Esophagus (tissue), 2 donors: ENCODE measurements around the gene SSTR1. TPM values are rescaled to one million over a fixed set of nuclear protein-coding genes. Genes with fewer than 3 reads are reported as not detected.

Experiments used
- H3K27ac ChIP-seq, 2 donors: one replicate each; pipeline ENCODE4 v1.5.1; 2013; ENCODE audit warnings: low read depth in 2 of 2, mild to moderate bottlenecking in 2 of 2, inconsistent platforms in 1 of 2, low read length in 1 of 2, moderate library complexity in 1 of 2
- H3K27me3 ChIP-seq, 2 donors: one replicate each; pipeline ENCODE4 v1.6.1; 2013; ENCODE audit warnings: low read length in 2 of 2, control low read depth in 1 of 2, mild to moderate bottlenecking in 1 of 2; ENCODE audit not compliant: insufficient read depth in 2 of 2, control insufficient read depth in 1 of 2
- H3K36me3 ChIP-seq, 2 donors: one replicate each; pipeline ENCODE4 v1.6.1; 2013; ENCODE audit warnings: low read length in 1 of 2; ENCODE audit not compliant: control insufficient read depth in 2 of 2, insufficient read depth in 2 of 2
- H3K4me1 ChIP-seq, 2 donors: one replicate each; pipeline ENCODE4 v1.6.1; 2013; ENCODE audit warnings: low read length in 1 of 2; ENCODE audit not compliant: control insufficient read depth in 2 of 2, insufficient read depth in 2 of 2
- H3K4me3 ChIP-seq, 2 donors: one replicate each; pipeline ENCODE4 v1.5.1; 2013; ENCODE audit warnings: low read length in 2 of 2, mild to moderate bottlenecking in 2 of 2, low read depth in 1 of 2, moderate library complexity in 1 of 2
- H3K9me3 ChIP-seq, 2 donors: one replicate each; pipeline ENCODE4 v1.6.1; 2013; ENCODE audit warnings: mild to moderate bottlenecking in 2 of 2, low read depth in 1 of 2, low read length in 1 of 2, moderate library complexity in 1 of 2; ENCODE audit not compliant: control insufficient read depth in 2 of 2, insufficient read depth in 1 of 2
- WGBS, 2 donors: extraction: QIAGEN DNeasy Blood & Tissue Kit; methylation state at CpG; one replicate each; pipeline ENCODE4 v1.1.7; 2013; 5-methylcytosine and 5-hydroxymethylcytosine counted together
- polyA plus RNA-seq, 2 donors: library from polyadenylated mRNA; stranded (reverse); fragments of 200-250 nt; gene quantifications; one replicate each; pipeline ENCODE4 v1.2.3, GENCODE V29; 2013
- donor health status: healthy with polysubstance abuse.
- donor health status: Bipolar disorder and iron deficiency.

SSTR1 gene
- polyA plus RNA-seq, 2 donors = 0.06 to 0.12 TPM

DNA sequence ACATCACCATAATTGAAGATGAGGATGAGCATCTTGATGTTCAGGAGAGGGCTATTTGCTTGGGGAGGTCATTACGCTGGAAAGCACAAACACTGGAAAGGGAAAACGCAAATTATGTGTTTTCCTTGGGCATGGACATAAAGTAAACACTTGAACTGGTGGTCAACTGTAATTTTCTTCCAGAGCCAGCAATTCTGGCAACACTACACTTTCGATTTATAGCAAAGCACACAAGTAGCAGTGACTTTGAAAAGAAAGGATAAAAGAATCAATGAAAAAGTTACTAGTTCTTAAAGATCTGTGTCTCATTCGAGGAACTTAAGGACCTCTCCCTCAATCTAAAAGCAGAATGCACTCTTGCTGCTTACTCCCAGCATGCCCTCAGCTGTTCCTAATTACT is 46.0 kb downstream of the SSTR1 start:
- H3K4me1 ChIP-seq = peaks cover 2 to 10% of the 10 kb centered on the region in 2 donors
- H3K36me3 ChIP-seq = no peaks in the 10 kb centered on the region
- H3K4me3 ChIP-seq = no peak overlapping the region
- peaks cover 0 to 4% of the 10 kb centered on the region in 2 donors for H3K27me3 ChIP-seq
- H3K27ac ChIP-seq = no peak overlapping the region
- H3K9me3 ChIP-seq = peaks cover 2 to 3% of the 10 kb centered on the region in 2 donors
- WGBS, 2 donors = 71 to 74% methylated on average over 4 of the region's 4 CpGs

DNA sequence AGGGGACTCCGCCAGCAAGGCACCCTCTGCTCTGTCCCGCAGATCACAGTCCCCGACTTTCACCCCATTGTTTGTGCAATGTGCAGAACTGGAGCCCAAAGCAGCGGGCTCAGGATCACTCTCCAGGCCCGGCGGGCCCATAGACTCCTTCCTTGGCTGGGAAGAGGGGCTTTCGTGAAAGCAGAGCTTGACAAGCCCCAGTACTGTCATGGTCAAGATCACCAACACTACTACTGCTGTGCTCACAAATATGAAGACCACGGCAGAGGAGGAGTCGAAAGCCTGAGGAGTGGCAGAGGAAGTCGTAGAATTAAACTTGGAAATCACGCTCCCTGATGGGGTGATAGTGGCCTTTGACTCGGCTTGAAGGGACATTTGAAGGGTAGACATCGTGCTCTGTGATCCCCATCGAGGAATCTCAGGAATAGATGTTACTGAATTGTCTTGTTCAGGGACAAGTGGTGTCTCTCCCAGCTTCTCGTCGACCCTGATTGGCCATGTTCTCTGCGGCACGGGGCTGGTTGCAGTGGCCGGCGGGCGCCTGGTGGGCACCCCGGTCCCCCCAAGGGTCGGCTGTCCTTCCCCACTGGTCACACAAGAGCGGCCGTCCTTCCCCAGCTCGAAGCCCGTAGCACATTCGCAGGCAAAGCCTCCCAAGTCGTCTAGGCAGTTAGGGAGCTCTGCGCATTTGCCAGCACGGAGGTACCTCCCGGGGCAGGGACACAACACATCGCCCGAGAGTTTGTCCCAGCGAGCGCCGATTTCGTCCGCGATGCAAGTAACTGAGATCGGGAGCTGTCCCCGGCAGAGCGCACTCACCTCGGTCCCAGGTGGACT is 47.1 kb downstream of the SSTR1 start:
- H3K9me3 ChIP-seq = peaks cover 2 to 3% of the 10 kb centered on the region in 2 donors
- H3K27ac ChIP-seq = peak overlapping the region; percentile 25 to 64
- H3K4me1 ChIP-seq = peaks cover 2 to 10% of the 10 kb centered on the region in 2 donors
- 18 to 24% methylated on average over 44 of the region's 44 CpGs for WGBS, 2 donors
- no peaks in the 10 kb centered on the region for H3K36me3 ChIP-seq
- H3K27me3 ChIP-seq = peaks cover 0 to 4% of the 10 kb centered on the region in 2 donors
- peak overlapping the region; percentile 35 to 47 for H3K4me3 ChIP-seq

DNA sequence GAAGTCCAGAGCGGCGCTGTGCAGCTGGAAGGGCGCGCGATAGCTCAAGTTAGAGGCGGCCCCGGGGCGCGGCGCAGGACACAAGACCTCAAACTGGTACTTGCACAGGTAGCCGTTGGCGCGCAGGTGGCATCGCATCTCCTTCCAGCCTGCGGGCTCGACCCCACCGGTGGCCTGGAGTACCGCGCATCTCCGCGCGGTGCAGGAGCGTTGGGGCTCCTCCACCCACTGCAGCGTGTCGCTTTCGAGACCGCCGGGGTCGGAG is 47.6 kb downstream of the SSTR1 start:
- peaks cover 2 to 10% of the 10 kb centered on the region in 2 donors for H3K4me1 ChIP-seq
- H3K36me3 ChIP-seq = no peaks in the 10 kb centered on the region
- H3K27ac ChIP-seq = peak overlapping the region; percentile 25 to 62
- peak overlapping the region; percentile 35 to 47 for H3K4me3 ChIP-seq
- peaks cover 0 to 4% of the 10 kb centered on the region in 2 donors for H3K27me3 ChIP-seq
- H3K9me3 ChIP-seq = peaks cover 2 to 3% of the 10 kb centered on the region in 2 donors
- 4 to 5% methylated on average over 29 of the region's 29 CpGs for WGBS, 2 donors

DNA sequence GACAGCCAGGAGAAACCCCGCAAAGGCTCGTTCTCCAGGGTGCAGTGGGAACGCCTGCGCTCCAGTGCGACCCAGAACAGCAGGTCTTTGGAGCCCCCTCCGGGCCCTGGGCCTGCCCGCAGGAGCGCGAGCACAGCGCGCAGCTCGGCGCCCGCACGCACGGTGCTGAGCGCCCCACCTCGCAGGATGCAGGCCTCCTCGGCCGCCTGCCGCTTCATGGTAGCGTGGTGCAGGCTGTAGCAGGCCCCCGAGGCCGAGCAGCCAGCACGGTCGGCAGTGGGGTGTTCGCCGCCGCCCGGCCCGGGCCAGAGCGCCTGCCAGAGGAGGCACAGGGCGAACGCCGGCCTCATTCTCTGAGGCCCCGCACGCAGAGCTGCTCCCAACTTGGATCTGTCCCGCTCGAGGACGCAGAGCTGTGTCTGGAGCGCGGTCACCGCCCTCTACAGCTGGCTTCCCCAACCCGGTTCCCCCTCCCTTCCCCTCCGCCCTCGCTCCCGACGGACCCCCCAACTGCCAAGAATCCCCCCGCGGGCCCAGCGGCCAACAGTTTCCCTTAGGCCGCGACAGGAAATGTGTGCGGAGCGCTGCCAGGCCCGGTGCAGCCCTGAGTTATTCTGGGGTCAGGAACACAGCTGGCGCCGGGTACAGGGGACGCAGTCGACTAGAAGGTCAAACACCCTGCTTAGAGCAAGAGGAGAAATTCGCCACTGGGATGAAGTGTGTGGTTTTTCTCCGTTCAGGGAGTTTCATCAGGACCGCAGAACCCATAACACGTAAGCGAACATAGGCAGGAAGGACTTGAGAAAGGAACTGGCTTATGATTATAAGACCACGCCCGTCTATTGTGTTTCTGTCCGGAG is 48.2 kb downstream of the SSTR1 start, which contains the start of gene CLEC14A:
CLEC14A (minus strand) TSS at position 421 of the 860 bp plus-strand sequence; CDS start at position 350, 71 bp downstream.
- Histone ChIP-seq H3K4me1 (peaks cover 2 to 10% of the 10 kb centered on the region in 2 donors), H3K27me3 (peaks cover 0 to 4% of the 10 kb centered on the region in 2 donors), H3K36me3 (no peaks in the 10 kb centered on the region), H3K9me3 (peaks cover 2 to 3% of the 10 kb centered on the region in 2 donors), H3K27ac (peak within 1 kb of the TSS; percentile 25 to 62), H3K4me3 (peak within 1 kb of the TSS; percentile 35 to 47)
- WGBS, 2 donors = 22% methylated on average over 60 to 68 of the region's 68 CpGs

DNA sequence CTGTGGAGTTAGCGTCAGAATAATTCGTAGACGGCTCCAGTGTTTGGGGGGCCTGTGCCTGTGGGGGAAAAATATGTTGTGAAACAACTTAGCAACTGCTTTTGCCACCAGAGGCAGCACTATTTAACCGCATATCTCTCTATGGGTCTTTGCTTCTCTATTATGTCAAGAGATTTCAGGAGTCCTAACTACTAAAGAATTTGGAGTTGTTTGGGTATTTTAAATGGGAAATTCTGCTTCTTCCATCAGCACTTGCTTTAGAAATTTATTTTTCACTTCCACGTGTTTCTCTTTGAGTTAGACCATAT is 48.8 kb downstream of the SSTR1 start:
- Histone ChIP-seq H3K9me3 (peaks cover 2 to 3% of the 10 kb centered on the region in 2 donors), H3K27ac (no peak overlapping the region), H3K4me3 (no peak overlapping the region), H3K36me3 (no peaks in the 10 kb centered on the region), H3K4me1 (peaks cover 2 to 10% of the 10 kb centered on the region in 2 donors), H3K27me3 (peaks cover 0 to 4% of the 10 kb centered on the region in 2 donors)
- WGBS, 2 donors = 46 to 55% methylated on average over 5 of the region's 5 CpGs

DNA sequence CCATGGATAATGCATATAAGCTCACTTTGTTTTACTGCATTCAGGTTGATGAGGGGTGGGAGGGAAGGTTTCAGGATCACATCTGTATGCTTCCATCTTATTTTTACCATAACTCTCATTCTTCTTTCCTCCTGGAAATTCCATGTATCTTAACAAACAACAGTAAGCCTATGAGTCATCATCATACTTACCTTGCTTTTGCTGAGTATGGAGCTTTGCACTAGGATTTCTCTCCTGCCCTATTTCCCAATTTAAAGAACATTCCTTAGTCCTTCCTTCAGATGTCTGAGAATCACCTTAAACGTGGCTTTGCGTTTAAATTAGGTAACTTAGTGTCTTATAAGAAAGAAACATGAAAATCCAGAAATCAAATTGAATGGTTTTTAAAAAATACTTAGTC is 49.8 kb downstream of the SSTR1 start:
- H3K27me3 ChIP-seq = peaks cover 0 to 4% of the 10 kb centered on the region in 2 donors
- 73% methylated on average over 2 of the region's 2 CpGs for WGBS, 2 donors
- peaks cover 2 to 3% of the 10 kb centered on the region in 2 donors for H3K9me3 ChIP-seq
- peaks cover 2 to 10% of the 10 kb centered on the region in 2 donors for H3K4me1 ChIP-seq
- H3K36me3 ChIP-seq = no peaks in the 10 kb centered on the region
- H3K4me3 ChIP-seq = no peak overlapping the region
- no peak overlapping the region for H3K27ac ChIP-seq

DNA sequence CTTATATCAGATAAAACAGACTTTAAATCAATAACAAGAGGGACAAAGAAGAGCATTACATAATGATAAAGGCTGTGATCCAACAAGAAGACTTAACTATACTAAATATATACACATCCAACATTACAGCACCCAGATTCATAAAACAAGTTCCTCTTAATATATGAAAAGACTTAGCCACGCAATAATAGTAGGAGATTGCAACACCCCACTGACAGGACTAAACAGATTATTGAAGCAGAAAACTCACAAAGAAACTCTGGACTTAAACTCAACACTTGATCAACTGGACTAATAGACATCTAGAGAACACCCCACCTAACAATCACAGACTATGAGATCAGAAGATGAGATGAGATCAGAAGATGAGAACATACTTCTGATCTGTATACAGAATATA is 53.9 kb downstream of the SSTR1 start:
- no peaks in the 10 kb centered on the region for H3K9me3 ChIP-seq
- 67 to 89% methylated on average over 1 of the region's 1 CpG for WGBS, 2 donors
- H3K27ac ChIP-seq = no peak overlapping the region
- H3K4me3 ChIP-seq = no peak overlapping the region
- H3K36me3 ChIP-seq = no peaks in the 10 kb centered on the region
- no peaks in the 10 kb centered on the region for H3K4me1 ChIP-seq
- H3K27me3 ChIP-seq = no peaks in the 10 kb centered on the region

Other genes with a start within 250 kb of the SSTR1 start
- 1 to 10 TPM; 3.0 to 10.0 TPM for gene CLEC14A, start 48.2 kb downstream of the SSTR1 start, polyA plus RNA-seq